Esophagus (tissue), 2 donors: ENCODE results near the gene CCL26. TPM values are rescaled to one million over a fixed set of nuclear protein-coding genes. Genes with fewer than 3 reads are reported as not detected.

Experiments
- H3K27ac ChIP-seq, 2 donors: one replicate each; pipeline ENCODE4 v1.5.1; 2013; ENCODE audit warnings: low read depth in 2 of 2, mild to moderate bottlenecking in 2 of 2, inconsistent platforms in 1 of 2, low read length in 1 of 2, moderate library complexity in 1 of 2
- H3K27me3 ChIP-seq, 2 donors: one replicate each; pipeline ENCODE4 v1.6.1; 2013; ENCODE audit warnings: low read length in 2 of 2, control low read depth in 1 of 2, mild to moderate bottlenecking in 1 of 2; ENCODE audit not compliant: insufficient read depth in 2 of 2, control insufficient read depth in 1 of 2
- H3K36me3 ChIP-seq, 2 donors: one replicate each; pipeline ENCODE4 v1.6.1; 2013; ENCODE audit warnings: low read length in 1 of 2; ENCODE audit not compliant: control insufficient read depth in 2 of 2, insufficient read depth in 2 of 2
- H3K4me1 ChIP-seq, 2 donors: one replicate each; pipeline ENCODE4 v1.6.1; 2013; ENCODE audit warnings: low read length in 1 of 2; ENCODE audit not compliant: control insufficient read depth in 2 of 2, insufficient read depth in 2 of 2
- H3K4me3 ChIP-seq, 2 donors: one replicate each; pipeline ENCODE4 v1.5.1; 2013; ENCODE audit warnings: low read length in 2 of 2, mild to moderate bottlenecking in 2 of 2, low read depth in 1 of 2, moderate library complexity in 1 of 2
- H3K9me3 ChIP-seq, 2 donors: one replicate each; pipeline ENCODE4 v1.6.1; 2013; ENCODE audit warnings: mild to moderate bottlenecking in 2 of 2, low read depth in 1 of 2, low read length in 1 of 2, moderate library complexity in 1 of 2; ENCODE audit not compliant: control insufficient read depth in 2 of 2, insufficient read depth in 1 of 2
- WGBS, 2 donors: extraction: QIAGEN DNeasy Blood & Tissue Kit; methylation state at CpG; one replicate each; pipeline ENCODE4 v1.1.7; 2013; 5-methylcytosine and 5-hydroxymethylcytosine counted together
- polyA plus RNA-seq, 2 donors: library from polyadenylated mRNA; stranded (reverse); fragments of 200-250 nt; gene quantifications; one replicate each; pipeline ENCODE4 v1.2.3, GENCODE V29; 2013
- donor health status: healthy with polysubstance abuse.
- donor health status: Bipolar disorder and iron deficiency.

Gene CCL26
- polyA plus RNA-seq, 2 donors = 0.71 to 0.73 TPM

- WGBS, 2 donors = 84 to 87% methylated on average over 2 of the region's 2 CpGs
- Histone ChIP-seq H3K27ac (no peak overlapping the region), H3K4me3 (no peak overlapping the region), H3K27me3 (no peaks in the 10 kb centered on the region), H3K9me3 (no peaks in the 10 kb centered on the region), H3K36me3 (no peaks in the 10 kb centered on the region), H3K4me1 (no peaks in the 10 kb centered on the region)
These were observed 50.6 kb downstream of the CCL26 start for GRCh38 chr7:75721426-75721825.

DNA sequence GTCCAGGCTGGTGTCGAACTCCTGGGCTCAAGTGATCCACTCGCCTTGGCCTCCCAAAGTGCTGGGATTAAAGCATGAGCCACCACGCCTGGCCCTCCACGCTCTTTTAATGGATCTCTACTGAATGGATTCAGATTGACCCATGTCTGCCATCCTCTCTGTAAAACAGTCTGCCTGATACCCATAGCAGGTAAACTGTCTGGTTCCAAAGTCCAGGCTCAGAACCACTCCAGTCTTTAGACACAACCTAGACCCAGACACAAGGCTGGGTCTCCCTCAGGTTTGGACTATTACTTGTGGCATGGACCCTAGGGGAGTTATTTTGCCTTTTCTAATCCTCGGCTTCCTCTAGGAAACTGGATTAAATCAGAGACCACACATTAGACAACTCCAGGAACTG is 52.4 kb downstream of the CCL26 start:
- WGBS, 2 donors = 96 to 98% methylated on average over 5 of the region's 5 CpGs
- no peak overlapping the region for H3K27ac ChIP-seq
- H3K4me1 ChIP-seq = no peaks in the 10 kb centered on the region
- no peaks in the 10 kb centered on the region for H3K27me3 ChIP-seq
- H3K9me3 ChIP-seq = no peaks in the 10 kb centered on the region
- H3K4me3 ChIP-seq = no peak overlapping the region
- no peaks in the 10 kb centered on the region for H3K36me3 ChIP-seq

Other genes with a start within 250 kb of the CCL26 start
- 1 to 10 TPM; 1.8 to 2.2 TPM for gene HIP1, start 33.3 kb downstream of the CCL26 start, polyA plus RNA-seq
- under 1 TPM in 1 of 2 donors, not detected in 1; 0.68 TPM for gene CCL24, start 41.6 kb upstream of the CCL26 start, polyA plus RNA-seq
- gene RHBDD2, start 106.8 kb upstream of the CCL26 start, polyA plus RNA-seq = 10 to 100 TPM; 32.9 to 36.0 TPM
- gene POR, start 142.9 kb upstream of the CCL26 start, polyA plus RNA-seq = 100 to 1,000 TPM in 1 of 2 donors, 10 to 100 TPM in 1; 94.5 to 102 TPM
- gene TMEM120A, start 222.4 kb upstream of the CCL26 start, polyA plus RNA-seq = 10 to 100 TPM; 43.8 to 51.0 TPM